Tibial nerve (tissue), 4 donors: ENCODE data around the gene AFAP1L2. TPM values are rescaled to one million over a fixed set of nuclear protein-coding genes. Genes with fewer than 3 reads are reported as not detected.

Source experiments
- DNase-seq, 2 donors: peaks; one replicate each; pipeline ENCODE4 v3.0.0-alpha.2; 2019; ENCODE audit warnings: low spot score in 2 of 2
- H3K27ac ChIP-seq, 4 donors: fragments of 200-600 bp; sonication (generic) in 3 of 4; one replicate each; pipeline ENCODE4 v1.5.1; 2017 to 2019; ENCODE audit warnings: mild to moderate bottlenecking in 1 of 4
- H3K27me3 ChIP-seq, 2 donors: fragments of 200-600 bp; sonication (generic) in 1 of 2; one replicate each; pipeline versions ENCODE4 v1.5.1 to v1.6.0; 2017 to 2019
- H3K36me3 ChIP-seq, 3 donors: fragments of 200-600 bp; sonication (generic); one replicate each; pipeline ENCODE4 v1.5.1; 2018 to 2019
- H3K4me1 ChIP-seq, 4 donors: fragments of 200-600 bp; sonication (generic) in 3 of 4; one replicate each; pipeline ENCODE4 v1.5.1; 2017 to 2019
- H3K4me3 ChIP-seq, 4 donors: fragments of 200-600 bp; sonication (generic) in 3 of 4; one replicate each; pipeline ENCODE4 v1.5.1; 2017 to 2019; ENCODE audit warnings: mild to moderate bottlenecking in 1 of 4, moderate library complexity in 1 of 4
- H3K9me3 ChIP-seq, 4 donors: fragments of 200-600 bp; sonication (generic) in 3 of 4; one replicate each; pipeline ENCODE4 v1.5.1; 2017 to 2019
- EP300 ChIP-seq, 2 donors: sonication (generic); formaldehyde crosslinking; IDR thresholded peaks; one replicate each; pipeline ENCODE4 v1.6.1; 2017; ENCODE audit warnings: antibody characterized with exemption in 2 of 2, mild to moderate bottlenecking in 1 of 2
- POLR2A ChIP-seq, 2 donors: fragments of 450-650 bp; IDR thresholded peaks; one replicate each; pipeline ENCODE4 v1.6.1; 2017; ENCODE audit warnings: antibody characterized with exemption in 2 of 2, mild to moderate bottlenecking in 2 of 2, moderate library complexity in 2 of 2
- WGBS, 2 donors: methylation state at CpG; one replicate each; pipeline ENCODE4 v1.1.5; 2018; 5-methylcytosine and 5-hydroxymethylcytosine counted together
- total RNA-seq, 4 donors: library from RNA; depleted of rRNA; stranded (reverse); fragments of >200 nt; gene quantifications; one replicate each; pipeline ENCODE4 v1.1.0, GENCODE V29; 2016
- TF ChIP-seq, protein P1 (sequence below), 5 experiments: fragments of 200-600 bp in 3 of 5; fragments of 450-650 bp in 2 of 5; sonication (generic) in 3 of 5; IDR thresholded peaks; one replicate each; pipeline ENCODE4 v1.5.1; 2016 to 2019; ENCODE audit warnings: antibody characterized with exemption in 5 of 5, mild to moderate bottlenecking in 3 of 5, moderate library complexity in 2 of 5

The AFAP1L2 gene
- total RNA-seq, 4 donors from 2014 or later = 96.3 to 176 (median 127) TPM

DNA sequence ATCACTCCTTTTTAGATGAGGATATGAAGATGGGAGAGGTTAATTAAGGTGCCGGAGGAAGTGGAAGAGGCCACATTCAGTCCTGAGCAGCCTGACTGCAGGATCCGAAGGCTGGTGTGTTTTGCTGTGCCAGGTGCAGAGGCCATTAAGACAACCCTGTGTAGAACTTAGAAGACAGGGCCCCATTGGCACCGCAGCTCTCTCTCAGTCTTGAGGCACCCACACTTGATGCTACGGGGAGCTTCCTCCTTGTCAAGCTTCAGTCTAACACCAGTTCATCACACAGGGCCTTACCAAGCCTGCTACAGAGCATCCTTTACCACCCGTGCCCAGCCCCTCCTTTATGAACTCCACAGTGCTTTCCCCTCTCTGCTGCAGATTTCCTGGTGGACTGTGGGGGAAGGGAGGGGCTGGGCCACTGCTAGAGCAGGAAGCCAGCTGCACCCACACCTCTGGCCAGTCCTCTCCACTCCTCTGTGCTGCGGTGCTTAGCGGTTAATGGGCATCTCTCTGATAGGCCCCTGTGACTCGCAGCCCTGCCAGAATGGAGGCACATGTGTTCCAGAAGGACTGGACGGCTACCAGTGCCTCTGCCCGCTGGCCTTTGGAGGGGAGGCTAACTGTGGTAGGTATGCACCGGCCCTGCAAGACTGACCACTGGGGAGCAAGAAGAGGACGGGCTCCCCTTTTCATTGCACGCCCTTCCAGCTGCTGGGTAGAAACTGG, 119.8 kb downstream of the AFAP1L2 start:
- H3K4me1 ChIP-seq = peaks cover 0 to 28% (median 0%) of the 10 kb centered on the region in 4 donors
- H3K9me3 ChIP-seq = no peaks in the 10 kb centered on the region
- DNase-seq = no peak
- 75 to 76% methylated on average over 13 of the region's 13 CpGs for WGBS, 2 donors
- no peak overlapping the region for H3K4me3 ChIP-seq
- TF ChIP-seq, protein P1, sequence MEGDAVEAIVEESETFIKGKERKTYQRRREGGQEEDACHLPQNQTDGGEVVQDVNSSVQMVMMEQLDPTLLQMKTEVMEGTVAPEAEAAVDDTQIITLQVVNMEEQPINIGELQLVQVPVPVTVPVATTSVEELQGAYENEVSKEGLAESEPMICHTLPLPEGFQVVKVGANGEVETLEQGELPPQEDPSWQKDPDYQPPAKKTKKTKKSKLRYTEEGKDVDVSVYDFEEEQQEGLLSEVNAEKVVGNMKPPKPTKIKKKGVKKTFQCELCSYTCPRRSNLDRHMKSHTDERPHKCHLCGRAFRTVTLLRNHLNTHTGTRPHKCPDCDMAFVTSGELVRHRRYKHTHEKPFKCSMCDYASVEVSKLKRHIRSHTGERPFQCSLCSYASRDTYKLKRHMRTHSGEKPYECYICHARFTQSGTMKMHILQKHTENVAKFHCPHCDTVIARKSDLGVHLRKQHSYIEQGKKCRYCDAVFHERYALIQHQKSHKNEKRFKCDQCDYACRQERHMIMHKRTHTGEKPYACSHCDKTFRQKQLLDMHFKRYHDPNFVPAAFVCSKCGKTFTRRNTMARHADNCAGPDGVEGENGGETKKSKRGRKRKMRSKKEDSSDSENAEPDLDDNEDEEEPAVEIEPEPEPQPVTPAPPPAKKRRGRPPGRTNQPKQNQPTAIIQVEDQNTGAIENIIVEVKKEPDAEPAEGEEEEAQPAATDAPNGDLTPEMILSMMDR (IDR thresholded peaks at IDR 0.05) = no peak
- TF ChIP-seq POLR2A (IDR thresholded peaks at IDR 0.05) = no peak
- no peak for TF ChIP-seq EP300 (IDR thresholded peaks at IDR 0.05)
- H3K27me3 ChIP-seq = no peaks in the 10 kb centered on the region
- H3K36me3 ChIP-seq = no peaks in the 10 kb centered on the region
- H3K27ac ChIP-seq = no peak overlapping the region

- Histone ChIP-seq H3K4me3 (no peak overlapping the region), H3K27ac (no peak overlapping the region), H3K4me1 (peaks cover 0 to 20% (median 0%) of the 10 kb centered on the region in 4 donors), H3K9me3 (no peaks in the 10 kb centered on the region), H3K27me3 (no peaks in the 10 kb centered on the region), H3K36me3 (no peaks in the 10 kb centered on the region)
- TF ChIP-seq, protein P1 (IDR thresholded peaks at IDR 0.05) = no peak
- TF ChIP-seq EP300 (IDR thresholded peaks at IDR 0.05) (no peak), POLR2A (IDR thresholded peaks at IDR 0.05) (no peak)
- no peak for DNase-seq
- 85 to 88% methylated on average over 6 of the region's 6 CpGs for WGBS, 2 donors
Observed at GRCh38 chr10:114283535-114284234, 120.6 kb downstream of the AFAP1L2 start.

DNA sequence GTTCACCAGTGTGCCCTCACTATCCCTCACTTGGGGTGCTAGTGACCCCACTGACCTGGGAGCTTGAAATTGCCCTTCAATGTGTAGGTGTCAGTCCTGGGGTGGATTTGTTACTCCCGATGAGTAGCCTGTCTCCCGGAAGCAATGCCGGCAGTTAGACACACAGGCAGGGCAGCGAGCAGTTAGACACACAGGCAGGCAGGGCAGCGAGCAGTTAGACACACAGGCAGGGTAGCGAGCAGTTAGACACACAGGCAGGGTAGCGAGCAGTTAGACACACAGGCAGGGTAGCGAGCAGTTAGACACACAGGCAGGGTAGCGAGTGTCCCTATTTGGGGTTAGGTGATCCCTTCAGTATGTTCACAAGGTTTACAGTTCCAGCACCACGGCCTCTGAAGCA, 121.2 kb downstream of the AFAP1L2 start:
- 93 to 94% methylated on average over 9 to 10 of the region's 10 CpGs for whole genome bisulfite sequencing, 2 donors
- Histone ChIP-seq H3K27me3 (no peaks in the 10 kb centered on the region), H3K27ac (no peak overlapping the region), H3K9me3 (no peaks in the 10 kb centered on the region), H3K36me3 (no peaks in the 10 kb centered on the region), H3K4me3 (no peak overlapping the region), H3K4me1 (peaks cover 0 to 14% (median 0%) of the 10 kb centered on the region in 4 donors)
- TF ChIP-seq, protein P1 (IDR thresholded peaks at IDR 0.05) = no peak
- TF ChIP-seq POLR2A (IDR thresholded peaks at IDR 0.05) (no peak), EP300 (IDR thresholded peaks at IDR 0.05) (no peak)
- DNase-seq = no peak

GRCh38 chr10:114282526-114282925, 121.8 kb downstream of the AFAP1L2 start:
- no peak for DNase-seq
- 65 to 90% methylated on average over 2 of the region's 2 CpGs for WGBS, 2 donors

More at GRCh38 chr10:114282526-114282925, 121.8 kb downstream of the AFAP1L2 start:
- Histone ChIP-seq H3K4me1 (peaks cover 0 to 13% (median 0%) of the 10 kb centered on the region in 4 donors), H3K27me3 (no peaks in the 10 kb centered on the region), H3K27ac (no peak overlapping the region), H3K9me3 (no peaks in the 10 kb centered on the region), H3K4me3 (no peak overlapping the region), H3K36me3 (no peaks in the 10 kb centered on the region)
- no peak for TF ChIP-seq EP300 (IDR thresholded peaks at IDR 0.05)
- TF ChIP-seq POLR2A (IDR thresholded peaks at IDR 0.05) = no peak
- TF ChIP-seq, protein P1 (IDR thresholded peaks at IDR 0.05) = no peak
